Right ventricle myocardium superior (tissue), 1 donor: Measurements from ENCODE around the gene DDAH2. TPM values are rescaled to one million over a fixed set of nuclear protein-coding genes. Genes with fewer than 3 reads are reported as not detected.

Experiments used
- ATAC-seq: fragments of 200-7000 bp; cut with Tn5 transposase; one replicate; pipeline ENCODE4 v1.9.1; 2020; ENCODE audit warnings: mild to moderate bottlenecking; ENCODE audit not compliant: poor library complexity
- DNase-seq: peaks from one replicate; pipeline ENCODE4 v3.0.0-alpha.2; 2020
- intact Hi-C: fragments of 100-400 bp; cut with DNase I; formaldehyde crosslinking; loops from one replicate; pipeline ENCODE4 v1.11.2; 2022
- total RNA-seq: library from RNA; stranded (reverse); fragmentation: NEBNext Ultra II Directional; extraction: Animal tissue kit (Norgen Biotek cat#: 25700); gene quantifications from one replicate; pipeline ENCODE4 v1.2.1, GENCODE V29; 2021
- donor health status: DM: no; HTN: yes; CAD: no; lungs with severe emphysema.

DDAH2 gene
- total RNA-seq, 1 donor from 2014 or later: 32.9 TPM

- intact Hi-C loops: no loop called here
- no peak for ATAC-seq
- no peak for DNase-seq
Observed at GRCh38 chr6:31763619-31763940, 34.5 kb upstream of the DDAH2 start.

GRCh38 chr6:31762878-31763618, 33.9 kb upstream of the DDAH2 start:
- ATAC-seq (no peak), DNase-seq (no peak)
- intact Hi-C loops: no loop called here

GRCh38 chr6:31762356-31762755, 33.3 kb upstream of the DDAH2 start, which contains the start of gene SAPCD1:
SAPCD1 (plus strand) TSS chr6:31762656; CDS start chr6:31763055, 399 bp downstream.
- DNase-seq: no peak
- intact Hi-C loops: no loop called here
- no peak for ATAC-seq

GRCh38 chr6:31761343-31761742, 32.2 kb upstream of the DDAH2 start:
- no peak for DNase-seq
- ATAC-seq: no peak
- intact Hi-C loops: no loop called here

- intact Hi-C loops: no loop called here
- ATAC-seq (no peak), DNase-seq (no peak)
Observed at GRCh38 chr6:31760790-31761189, 31.7 kb upstream of the DDAH2 start.

- intact Hi-C loops: no loop called here
- DNase-seq (no peak), ATAC-seq (no peak)
Observed at GRCh38 chr6:31758281-31758680, 29.2 kb upstream of the DDAH2 start.

GRCh38 chr6:31752739-31753319, 23.7 kb upstream of the DDAH2 start:
- intact Hi-C loops: no loop called here
- DNase-seq: no peak
- no peak for ATAC-seq

- ATAC-seq: no peak
- no peak for DNase-seq
- intact Hi-C loops: no loop called here
Observed at GRCh38 chr6:31750411-31751022, 21.4 kb upstream of the DDAH2 start.

GRCh38 chr6:31749301-31750036, 20.4 kb upstream of the DDAH2 start:
- intact Hi-C loops: no loop called here
- DNase-seq: no peak
- no peak for ATAC-seq

GRCh38 chr6:31744422-31744821, 15.3 kb upstream of the DDAH2 start:
- ATAC-seq: no peak
- DNase-seq: no peak
- intact Hi-C loops: no loop called here

- intact Hi-C loops: no loop called here
- no peak for ATAC-seq
- DNase-seq: no peak
Observed at GRCh38 chr6:31742894-31743293, 13.8 kb upstream of the DDAH2 start.

- intact Hi-C loops: no loop called here
- ATAC-seq (no peak), DNase-seq (no peak)
Observed at GRCh38 chr6:31741815-31742214, 12.7 kb upstream of the DDAH2 start.

- ATAC-seq (peak; percentile 1), DNase-seq (peak; percentile 53)
- intact Hi-C loops: no loop called here
Observed at GRCh38 chr6:31740397-31741223, 11.5 kb upstream of the DDAH2 start.

- intact Hi-C loops: loop anchor here (5.0 to 10.0 kb wide), 2 partner anchors 38 to 95 kb away; partner anchors contain the start of gene ABHD16A
- peak; percentile 99 for DNase-seq
Observed at GRCh38 chr6:31739639-31740396, 10.7 kb upstream of the DDAH2 start, which contains the start of gene MSH5. MSH5 (plus strand) TSS chr6:31740005; CDS start chr6:31740467, 462 bp downstream.

GRCh38 chr6:31737991-31738979, 9.2 kb upstream of the DDAH2 start:
- DNase-seq (no peak), ATAC-seq (no peak)
- intact Hi-C loops: loop anchor here (5.0 to 10.0 kb wide), 2 partner anchors 36 to 97 kb away; partner anchors contain the start of gene ABHD16A

More at GRCh38 chr6:31739639-31740396, 10.7 kb upstream of the DDAH2 start, which contains the start of gene MSH5:
- ATAC-seq: peak; percentile 95

- ATAC-seq (no peak), DNase-seq (no peak)
- intact Hi-C loops: loop anchor here (5.0 to 10.0 kb wide), 2 partner anchors 35 to 97 kb away; partner anchors contain the start of gene ABHD16A
Observed at GRCh38 chr6:31737315-31737990, 8.4 kb upstream of the DDAH2 start.
